Measurements from ENCODE around the gene RPS6KA6.

The RPS6KA6 gene

DNA sequence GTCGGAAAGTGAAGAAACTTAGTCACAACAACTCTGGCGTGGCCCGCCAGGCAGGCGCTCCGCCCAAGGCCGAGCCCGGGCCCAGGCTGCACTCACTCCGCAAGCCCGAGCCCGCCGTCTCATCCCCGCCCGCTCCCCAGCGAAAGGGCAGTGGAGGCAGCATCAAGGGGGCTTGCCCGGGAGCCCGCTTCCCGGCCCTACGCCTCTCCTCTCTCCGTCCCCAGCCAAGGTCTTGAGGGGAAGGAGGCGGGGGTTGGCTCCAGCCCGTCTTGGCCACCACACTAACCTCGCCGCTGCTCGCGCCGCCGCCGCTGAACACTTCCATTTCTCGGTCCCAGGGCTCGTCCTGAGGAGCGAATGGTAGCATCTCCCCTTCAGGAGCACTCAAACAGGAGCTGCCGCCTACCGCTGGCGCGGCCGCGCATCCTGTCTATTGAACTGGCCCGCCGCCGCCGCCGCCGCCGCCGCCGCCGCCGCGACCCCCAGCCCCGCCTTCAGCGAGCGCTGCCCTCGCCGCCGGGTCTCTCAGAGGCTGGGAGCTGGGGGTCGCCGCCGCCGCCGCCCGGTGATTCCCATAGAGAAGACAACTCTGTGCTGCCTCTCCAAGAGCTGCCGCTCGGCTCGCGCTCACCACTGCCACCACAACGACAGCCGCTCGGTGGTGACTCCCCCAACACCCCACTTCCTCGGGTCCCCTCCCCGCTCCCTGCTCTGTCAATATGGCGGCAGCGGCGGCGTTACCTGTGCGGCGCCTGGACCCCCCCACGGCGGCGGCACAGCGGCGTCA, at the start of gene RPS6KA6:
Gene RPS6KA6, minus strand, starts transcription at position 667 of the 787 bp plus-strand sequence. Its CDS starts 300 bp downstream, at position 367.
- DNase-seq (ENCODE audit: low spot score) = peak; percentile 10

DNA sequence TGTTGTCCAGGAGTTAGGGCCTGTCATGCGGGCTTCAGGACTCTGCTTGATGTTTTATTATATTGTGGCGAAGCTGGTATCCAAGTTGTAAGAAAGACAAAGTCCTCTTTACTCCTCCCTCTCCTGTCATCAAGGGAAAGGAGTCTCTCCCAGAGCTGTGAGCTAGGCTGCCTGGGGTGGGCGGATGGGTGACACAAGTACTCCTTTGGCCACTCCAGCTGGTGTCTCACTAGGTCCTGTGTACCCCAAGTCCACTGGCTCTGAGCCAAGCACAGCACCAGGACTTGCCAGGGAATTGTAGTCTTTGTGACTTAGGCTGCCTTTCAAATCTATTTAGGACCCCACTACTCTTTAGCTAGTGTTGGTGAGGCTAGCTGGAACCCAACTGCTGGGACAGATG, 36.7 kb upstream of the RPS6KA6 start:
- DNase-seq (ENCODE audit: low spot score) = no peak

DNA sequence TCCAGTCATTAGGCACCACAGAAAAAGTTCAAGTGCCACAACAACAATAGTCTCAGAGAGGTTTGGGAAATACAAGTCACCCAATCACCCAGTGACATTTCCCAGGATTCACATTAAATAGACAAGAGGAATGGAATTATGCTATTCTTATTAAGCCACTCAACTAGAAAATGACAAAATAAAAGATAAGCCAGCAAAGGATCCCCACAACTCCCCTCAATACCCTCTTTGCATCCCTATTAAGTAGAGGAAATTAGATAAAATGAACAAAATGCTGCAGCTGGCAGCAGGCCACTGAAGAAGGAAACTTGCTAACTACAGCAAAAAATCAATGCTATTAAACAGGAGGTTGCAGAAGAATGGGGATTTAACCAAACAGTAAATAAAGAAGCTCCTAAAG, 35.3 kb upstream of the RPS6KA6 start:
- no peak for DNase-seq (ENCODE audit: low spot score)

DNA sequence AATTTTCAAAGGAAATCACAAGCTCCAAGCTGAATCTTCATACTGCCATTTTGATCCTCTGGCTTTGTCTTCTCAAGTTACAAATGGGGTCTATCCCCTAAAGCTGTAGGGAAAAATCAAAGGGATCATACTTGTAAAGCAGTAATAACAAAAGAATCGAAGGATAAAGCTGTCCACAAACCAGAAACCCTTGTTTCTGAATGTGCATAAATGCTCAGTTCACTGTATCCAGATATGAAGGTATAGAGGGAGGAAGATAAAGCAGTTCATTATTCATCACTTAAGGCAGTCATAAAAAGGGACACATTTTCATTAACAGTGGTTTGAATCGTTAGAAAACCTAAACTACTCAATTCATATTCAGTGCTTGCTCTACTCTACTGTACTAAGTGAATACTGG, 33.2 kb upstream of the RPS6KA6 start:
- no peak for DNase-seq (ENCODE audit: low spot score)

DNA sequence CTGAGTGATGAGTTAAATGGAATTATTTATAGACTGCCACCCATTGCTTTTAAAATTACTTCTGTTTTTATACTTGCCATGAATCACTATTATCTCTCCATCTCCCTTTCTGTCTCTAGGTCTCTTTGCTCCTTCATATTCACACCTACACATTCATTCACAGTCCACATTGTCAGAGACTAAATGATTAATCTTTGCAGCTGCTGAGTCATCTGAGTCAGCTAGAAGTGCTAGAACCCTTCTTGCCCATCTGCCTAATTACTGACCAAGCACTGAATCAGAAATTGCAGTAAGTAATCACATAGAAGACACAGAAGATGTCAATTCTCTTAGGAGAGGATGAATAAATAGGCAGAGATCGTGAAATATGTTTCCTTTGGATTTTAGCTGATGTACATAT, 31.6 kb upstream of the RPS6KA6 start:
- DNase-seq (ENCODE audit: low spot score) = no peak

DNA sequence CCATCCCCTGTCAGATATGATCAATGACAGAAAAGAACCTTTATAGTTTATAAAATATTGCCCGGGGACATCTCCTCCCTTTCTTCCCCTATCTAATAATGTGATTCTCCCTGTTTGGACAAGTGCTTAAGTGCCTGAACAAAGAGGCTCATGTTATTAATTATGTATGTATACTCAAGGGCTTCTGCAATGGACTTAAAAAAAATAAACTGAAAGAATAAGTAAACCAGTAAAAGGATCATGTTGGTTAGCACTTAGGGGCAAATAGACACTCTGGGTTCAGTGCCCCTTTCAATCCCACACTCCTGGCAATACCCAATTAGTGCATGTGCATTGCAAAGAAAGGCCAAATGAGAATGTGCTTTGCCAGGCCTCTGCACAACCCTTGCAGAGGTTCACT, 30.7 kb upstream of the RPS6KA6 start:
- DNase-seq (ENCODE audit: low spot score) = no peak

DNA sequence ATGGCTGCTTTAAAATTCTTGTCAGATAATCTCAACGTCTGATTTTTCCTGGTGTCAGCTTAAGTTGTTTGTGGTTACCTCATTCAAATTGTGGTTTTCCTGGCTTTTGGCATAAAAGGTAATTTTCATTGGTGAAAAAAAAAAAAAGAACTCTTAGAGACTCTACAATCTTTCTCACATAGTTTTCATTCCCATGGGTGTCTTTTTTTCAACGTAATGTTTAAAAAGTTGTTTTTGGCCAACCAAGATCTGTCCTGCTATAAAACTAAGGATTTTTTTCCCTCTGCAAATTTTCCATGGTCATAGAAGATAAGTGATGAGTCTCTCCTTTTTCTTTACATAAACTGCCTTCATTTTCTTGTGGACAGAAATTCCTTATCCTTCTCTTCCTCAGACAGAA, 28.9 kb upstream of the RPS6KA6 start:
- no peak for DNase-seq (ENCODE audit: low spot score)

DNA sequence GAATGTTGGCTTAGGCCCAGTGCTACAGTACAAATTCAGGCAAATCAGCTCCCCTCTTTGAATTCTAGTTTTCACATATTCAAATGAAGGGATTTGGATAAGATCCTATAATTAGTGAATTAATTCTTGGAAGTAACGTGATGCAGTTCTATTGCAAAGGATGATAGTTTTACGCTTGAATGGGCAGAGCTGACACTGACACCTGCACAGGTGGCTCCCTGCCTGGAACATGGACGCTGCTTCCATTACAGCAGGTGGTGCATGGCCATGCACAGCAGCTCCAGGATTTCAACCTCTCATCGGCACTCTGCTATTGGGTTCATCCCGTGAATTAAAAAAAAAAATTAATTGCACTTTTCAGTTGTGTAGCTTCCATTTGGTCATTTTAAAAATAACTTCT, 28.4 kb upstream of the RPS6KA6 start:
- no peak for DNase-seq (ENCODE audit: low spot score)

- no peak for DNase-seq (ENCODE audit: low spot score)
These were observed 17.3 kb upstream of the RPS6KA6 start for GRCh38 chrX:84205276-84205675.

DNA sequence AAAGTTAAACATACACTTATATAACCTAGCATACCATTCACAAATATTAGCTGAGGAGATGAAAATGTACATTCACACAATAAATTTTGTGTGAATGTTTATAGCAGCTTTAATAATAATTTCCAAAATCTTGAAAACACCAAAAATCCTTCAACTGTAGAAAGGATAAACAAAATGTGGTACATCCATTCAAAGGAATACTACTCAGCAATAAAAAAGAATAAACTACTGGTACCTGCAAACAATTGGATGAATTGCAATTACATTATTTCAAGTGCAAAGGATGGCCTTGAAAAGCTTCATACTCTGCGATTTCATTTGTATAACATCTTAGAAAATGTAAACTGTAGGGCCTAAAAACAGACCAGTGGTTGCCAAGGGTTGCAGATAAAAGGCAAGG, 11.7 kb upstream of the RPS6KA6 start:
- DNase-seq (ENCODE audit: low spot score) = no peak

- no peak for DNase-seq (ENCODE audit: low spot score)
These were observed 9.6 kb upstream of the RPS6KA6 start for GRCh38 chrX:84197550-84197949.

DNA sequence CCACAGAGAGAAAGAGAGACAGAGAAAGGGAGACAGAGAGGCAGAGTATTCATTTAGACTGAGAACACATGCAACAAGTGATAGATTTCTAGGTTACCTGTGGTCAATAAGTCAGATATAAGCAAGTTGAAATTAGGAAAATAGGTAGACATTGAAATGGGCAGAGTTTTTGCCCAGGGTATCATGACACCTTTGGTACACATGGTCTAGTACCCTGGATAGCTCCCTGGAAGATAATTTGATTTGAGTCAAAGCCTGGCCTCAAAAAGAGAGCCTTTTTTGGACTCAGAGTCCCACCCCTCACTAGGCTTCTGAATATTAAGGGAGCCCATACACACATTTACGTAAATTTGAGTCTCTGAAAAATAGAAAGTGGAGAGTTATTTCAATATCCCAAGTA, 4.0 kb upstream of the RPS6KA6 start:
- DNase-seq (ENCODE audit: low spot score) = no peak

DNA sequence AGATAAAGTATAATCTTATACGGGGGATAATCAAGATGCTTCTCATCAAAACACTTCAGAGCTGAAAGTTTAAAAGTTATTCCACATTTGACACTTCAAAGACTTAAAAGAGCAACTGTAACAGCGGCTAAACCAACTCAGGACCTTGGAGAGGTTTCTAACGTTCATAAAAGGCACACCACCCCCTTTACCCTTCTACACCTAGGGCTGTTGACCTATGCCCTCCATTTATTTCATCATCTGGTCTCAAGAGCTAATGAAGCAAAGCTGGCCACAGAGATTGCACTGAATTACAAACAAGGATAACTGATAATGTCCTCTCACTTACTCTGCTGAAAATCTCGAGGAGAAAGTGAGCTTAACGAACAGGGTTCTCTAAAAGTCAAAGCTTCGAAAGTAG, 1.1 kb upstream of the RPS6KA6 start:
- DNase-seq (ENCODE audit: low spot score) = no peak

DNA sequence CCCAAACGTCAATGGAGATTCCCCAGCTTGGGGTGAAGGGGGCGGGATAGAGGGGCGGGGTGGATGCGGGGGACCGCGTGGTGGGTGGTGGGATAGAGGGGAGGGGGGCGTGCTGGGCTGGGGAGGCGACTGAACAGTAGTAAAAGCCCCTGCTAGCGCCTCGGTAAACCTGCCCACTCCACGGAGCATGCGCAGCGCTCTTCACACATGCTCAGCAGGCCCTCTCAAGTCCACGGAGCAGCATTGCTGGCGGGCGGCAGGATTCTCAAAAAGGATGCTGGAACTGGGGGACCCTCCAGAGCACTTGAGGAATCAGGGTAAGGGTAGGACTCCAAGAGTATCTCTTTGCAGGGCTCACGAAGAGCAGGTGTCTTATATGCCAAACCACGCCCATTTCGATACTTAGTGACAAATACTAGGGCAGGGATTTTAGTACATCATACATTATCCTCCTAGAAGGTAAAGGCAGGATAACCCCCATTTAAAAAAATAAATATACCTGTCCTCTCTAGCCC, 378 bp upstream of the RPS6KA6 start:
- DNase-seq (ENCODE audit: low spot score) = peak; percentile 52

GRCh38 chrX:84186603-84187532, 1.1 kb downstream of the RPS6KA6 start:
- DNase-seq (ENCODE audit: low spot score) = peak; percentile 2

DNA sequence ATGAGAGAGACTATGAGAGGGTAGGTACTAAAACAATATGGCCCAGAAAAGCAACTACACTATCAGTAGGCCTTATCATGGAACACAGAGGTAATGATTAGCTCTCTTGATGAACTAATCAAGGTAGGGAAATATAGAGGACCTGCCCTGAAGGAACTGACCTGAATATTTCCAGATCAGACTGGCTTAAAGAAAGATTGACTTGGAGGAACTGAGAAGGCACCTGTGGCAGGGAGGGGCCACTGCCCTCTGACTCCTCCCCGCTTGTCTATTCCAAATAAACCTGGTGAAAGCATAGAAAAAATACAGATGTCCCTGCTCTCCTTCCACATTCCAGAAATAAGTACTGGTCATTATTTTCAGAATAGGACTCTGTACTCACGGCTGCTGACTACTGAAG, 5.5 kb downstream of the RPS6KA6 start:
- no peak for DNase-seq (ENCODE audit: low spot score)

GRCh38 chrX:84175958-84176357, 12.0 kb downstream of the RPS6KA6 start:
- no peak for DNase-seq (ENCODE audit: low spot score)

DNA sequence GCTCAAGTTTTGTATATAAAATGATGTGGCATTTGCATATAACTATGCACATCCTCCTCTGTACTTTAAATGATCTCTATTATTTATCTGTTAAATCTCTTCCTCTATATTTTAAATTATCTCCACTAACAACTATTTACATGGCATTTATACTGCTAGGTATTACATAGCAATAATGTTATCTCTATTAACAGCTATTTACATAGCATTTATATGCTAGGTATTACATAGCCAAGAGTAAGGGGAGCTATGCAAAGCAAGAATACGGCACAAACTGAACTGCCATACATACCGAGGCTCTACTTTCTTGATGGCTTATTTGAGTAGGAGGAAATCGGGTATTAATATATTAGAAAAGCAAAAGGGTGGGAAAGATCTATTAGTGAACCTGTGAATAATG, 12.7 kb downstream of the RPS6KA6 start:
- DNase-seq (ENCODE audit: low spot score) = no peak

DNA sequence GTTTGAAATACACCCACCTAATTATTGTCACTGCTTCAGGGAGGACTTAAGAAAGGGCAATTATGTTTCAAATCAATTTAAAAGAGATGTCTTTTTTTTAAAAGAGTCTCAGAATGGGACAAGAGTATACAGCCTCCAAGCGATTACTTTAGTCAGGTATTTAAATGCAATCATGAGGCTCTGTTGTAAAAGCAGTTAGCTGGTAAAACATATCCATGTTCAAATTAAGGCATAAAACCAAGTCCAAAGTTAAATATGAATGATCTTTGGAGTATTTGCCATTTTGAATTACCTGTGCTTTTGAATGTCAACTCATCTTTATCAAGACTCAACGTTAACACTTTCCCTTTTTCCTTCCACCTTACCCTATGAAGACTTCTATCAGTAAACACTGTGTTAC, 13.7 kb downstream of the RPS6KA6 start:
- no peak for DNase-seq (ENCODE audit: low spot score)

GRCh38 chrX:84170931-84171330, 17.1 kb downstream of the RPS6KA6 start:
- DNase-seq (ENCODE audit: low spot score) = no peak

DNA sequence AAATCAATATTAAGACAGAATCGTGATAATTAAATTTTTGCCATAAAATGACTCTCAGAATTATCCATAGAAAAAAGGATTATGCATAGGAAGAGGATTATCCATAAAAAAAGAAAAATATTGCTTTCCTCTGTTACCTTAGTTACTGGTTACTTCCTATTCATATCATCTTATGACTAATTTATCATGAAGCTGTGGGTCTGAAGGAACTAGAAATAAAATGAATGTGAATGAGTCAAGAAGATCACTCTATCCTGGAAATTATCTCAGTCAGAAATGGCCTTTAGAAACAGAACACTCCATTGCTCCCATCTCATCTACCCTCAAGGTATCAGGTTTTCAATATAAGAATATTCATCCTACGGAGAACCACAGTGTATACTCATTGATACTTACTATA, 19.4 kb downstream of the RPS6KA6 start:
- DNase-seq (ENCODE audit: low spot score) = no peak

DNA sequence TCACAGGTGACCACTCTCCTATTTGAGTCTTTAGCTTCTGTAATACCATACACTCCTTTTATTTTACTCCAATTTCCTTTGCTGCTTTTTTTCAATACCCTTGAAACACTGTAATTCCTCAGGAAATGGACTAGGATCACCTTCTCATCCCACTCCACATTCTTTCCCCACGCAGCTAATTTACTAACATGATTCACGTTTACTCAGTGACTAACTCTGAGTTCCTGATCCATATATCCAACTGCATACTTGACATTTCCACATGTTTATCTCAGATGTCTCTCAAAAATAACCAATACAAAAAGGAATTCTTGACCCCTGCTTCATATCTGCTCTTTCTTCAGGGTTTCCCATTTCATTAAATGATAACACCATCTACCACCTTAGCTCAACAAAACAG, 19.9 kb downstream of the RPS6KA6 start:
- DNase-seq (ENCODE audit: low spot score) = no peak

- peak; percentile 1 for DNase-seq (ENCODE audit: low spot score)
These were observed 22.3 kb downstream of the RPS6KA6 start for GRCh38 chrX:84165711-84166110.

Measured in hepatic stellate cell (primary cell).